Thoracic aorta (tissue), 2 donors: ENCODE data around the gene OSBP2. TPM values are rescaled to one million over a fixed set of nuclear protein-coding genes. Genes with fewer than 3 reads are reported as not detected.

Experiments
- ATAC-seq: fragments of 150-250 bp; one replicate; pipeline ENCODE4 v1.8.0; 2017; ENCODE audit warnings: low read depth; ENCODE audit not compliant: insufficient number of reproducible peaks, low FRiP score
- DNase-seq: peaks from one replicate; pipeline ENCODE4 v3.0.0-alpha.2; 2020; ENCODE audit warnings: low spot score
- H3K27ac ChIP-seq, 2 donors: fragments of 200-600 bp; sonication (generic); 1 replicate in 1 of 2; 2 replicates in 1 of 2; pipeline ENCODE4 v1.5.1; 2016; ENCODE audit warnings: mild to moderate bottlenecking in 2 of 2, moderate library complexity in 2 of 2
- H3K27me3 ChIP-seq: fragments of 200-600 bp; sonication (generic); replicated peaks from 2 replicates; pipeline ENCODE4 v1.6.0; 2016; ENCODE audit warnings: mild to moderate bottlenecking; ENCODE audit not compliant: insufficient read depth
- H3K36me3 ChIP-seq: fragments of 200-600 bp; sonication (generic); one replicate; pipeline ENCODE4 v1.5.1; 2016
- H3K4me1 ChIP-seq, 2 donors: fragments of 200-600 bp; sonication (generic); 1 replicate in 1 of 2; 2 replicates in 1 of 2; pipeline versions ENCODE4 v1.5.1 to v1.6.0; 2016; ENCODE audit warnings: low read depth in 2 of 2, mild to moderate bottlenecking in 1 of 2; ENCODE audit not compliant: control insufficient read depth in 1 of 2
- H3K4me3 ChIP-seq: fragments of 200-600 bp; sonication (generic); 2 replicates; pipeline ENCODE4 v1.5.1; 2016; ENCODE audit warnings: mild to moderate bottlenecking
- H3K9me3 ChIP-seq: fragments of 200-600 bp; sonication (generic); 2 replicates; pipeline ENCODE4 v1.5.1; 2016
- CTCF ChIP-seq: fragments of 200-600 bp; sonication (generic); IDR thresholded peaks from one replicate; pipeline ENCODE4 v1.5.1; 2019; ENCODE audit warnings: antibody characterized with exemption
- total RNA-seq, 2 donors: library from RNA; depleted of rRNA; stranded (reverse); fragments of >200 nt; gene quantifications; one replicate each; pipeline versions ENCODE4 v1.1.0 to v1.2.3, GENCODE V29; 2016

Gene OSBP2
- total RNA-seq, 2 donors from 2014 or later = 0.71 to 3.0 TPM

GRCh38 chr22:30803679-30804078 is 109.0 kb downstream of the OSBP2 start:
- no peaks in the 10 kb centered on the region for H3K36me3 ChIP-seq
- ATAC-seq = no peak
- no peak for TF ChIP-seq CTCF

DNA sequence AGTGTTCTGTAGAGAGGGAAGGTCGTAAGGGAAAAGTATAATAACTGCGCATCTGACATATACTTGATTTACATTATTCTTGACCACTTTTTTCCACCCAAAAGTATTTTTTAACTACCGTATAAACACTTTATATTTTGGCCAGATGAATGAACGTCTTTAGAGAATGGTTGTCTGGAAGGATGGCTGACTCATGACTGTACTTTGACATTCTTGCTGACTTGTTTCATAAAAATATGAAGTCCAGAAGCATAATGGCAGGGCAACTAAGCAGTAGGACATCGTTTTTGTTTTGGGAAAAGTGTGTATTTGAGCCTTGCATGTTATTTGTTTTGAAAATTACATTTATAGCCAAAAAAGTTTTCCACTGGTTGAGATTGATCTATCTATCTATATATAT is 110.0 kb downstream of the OSBP2 start:
- no peaks in the 10 kb centered on the region for H3K27me3 ChIP-seq
- no peak overlapping the region for H3K4me3 ChIP-seq
- no peak for ATAC-seq
- H3K36me3 ChIP-seq = no peaks in the 10 kb centered on the region
- H3K9me3 ChIP-seq = no peaks in the 10 kb centered on the region
- TF ChIP-seq CTCF = no peak
- peaks cover 5 to 11% of the 10 kb centered on the region in 2 donors for H3K4me1 ChIP-seq
- H3K27ac ChIP-seq = no peak overlapping the region
- no peak for DNase-seq

More at GRCh38 chr22:30803679-30804078, 109.0 kb downstream of the OSBP2 start:
- Histone ChIP-seq H3K4me1 (peaks cover 5 to 11% of the 10 kb centered on the region in 2 donors), H3K27ac (no peak overlapping the region), H3K4me3 (no peak overlapping the region), H3K9me3 (no peaks in the 10 kb centered on the region), H3K27me3 (no peaks in the 10 kb centered on the region)
- no peak for DNase-seq

DNA sequence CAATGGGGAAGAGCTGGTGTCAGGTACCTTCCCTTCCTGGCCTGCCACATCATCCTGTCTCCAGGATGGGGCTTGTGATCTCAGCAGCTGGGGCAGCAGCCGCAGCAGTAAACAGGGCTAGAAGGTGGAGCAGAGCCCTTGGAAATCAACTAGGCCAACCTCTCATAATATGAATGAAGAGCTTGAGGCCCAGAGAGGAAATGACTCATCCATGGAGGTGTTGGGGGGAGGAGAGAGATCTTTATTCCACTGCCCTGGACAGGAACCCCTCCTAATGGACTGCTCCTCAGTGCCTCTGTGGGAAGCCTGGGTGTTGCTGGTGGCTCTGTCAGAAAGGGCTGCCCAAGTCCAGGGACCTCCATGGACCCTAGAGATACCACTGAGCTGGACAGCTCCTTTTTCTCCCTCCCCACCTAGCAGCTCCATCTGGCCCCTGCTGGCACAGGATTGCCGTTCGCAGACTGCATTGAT is 111.8 kb downstream of the OSBP2 start:
- H3K4me1 ChIP-seq = peaks cover 5 to 11% of the 10 kb centered on the region in 2 donors
- H3K36me3 ChIP-seq = no peaks in the 10 kb centered on the region

GRCh38 chr22:30809086-30809485 is 114.4 kb downstream of the OSBP2 start:
- no peaks in the 10 kb centered on the region for H3K4me1 ChIP-seq
- H3K4me3 ChIP-seq = no peak overlapping the region
- no peaks in the 10 kb centered on the region for H3K27me3 ChIP-seq
- no peak for TF ChIP-seq CTCF
- no peak for DNase-seq
- ATAC-seq = no peak
- no peaks in the 10 kb centered on the region for H3K9me3 ChIP-seq
- no peaks in the 10 kb centered on the region for H3K36me3 ChIP-seq
- H3K27ac ChIP-seq = no peak overlapping the region

More for the DNA sequence above, 111.8 kb downstream of the OSBP2 start:
- H3K27me3 ChIP-seq = no peaks in the 10 kb centered on the region
- no peak overlapping the region for H3K4me3 ChIP-seq
- H3K9me3 ChIP-seq = no peaks in the 10 kb centered on the region
- no peak for ATAC-seq
- no peak overlapping the region for H3K27ac ChIP-seq
- no peak for TF ChIP-seq CTCF
- no peak for DNase-seq

DNA sequence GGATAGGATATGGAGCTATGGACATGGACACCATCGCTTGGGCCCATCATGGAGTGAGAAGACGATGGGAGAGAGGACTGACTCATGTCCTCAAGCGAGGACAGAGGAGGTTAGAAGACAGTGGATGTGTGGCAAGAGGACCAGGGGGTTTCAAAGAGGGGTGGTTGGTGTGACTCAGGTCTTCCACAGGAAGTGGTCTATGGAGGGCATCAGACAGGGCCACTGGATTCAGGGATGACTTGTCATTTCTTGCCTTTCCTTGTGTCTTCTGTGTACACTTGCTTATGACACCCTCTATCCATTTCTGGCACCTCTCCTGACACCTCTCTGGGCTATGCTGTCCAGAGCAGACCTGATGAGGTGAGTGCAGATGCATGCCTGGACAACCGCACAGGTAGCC is 115.4 kb downstream of the OSBP2 start:
- Histone ChIP-seq H3K27ac (no peak overlapping the region), H3K4me1 (no peaks in the 10 kb centered on the region), H3K27me3 (no peaks in the 10 kb centered on the region), H3K9me3 (no peaks in the 10 kb centered on the region), H3K4me3 (no peak overlapping the region), H3K36me3 (no peaks in the 10 kb centered on the region)
- no peak for TF ChIP-seq CTCF
- no peak for ATAC-seq
- DNase-seq = no peak
